NCI-H128 (cell line): ENCODE measurements around the gene DSCAML1.
A peak's percentile ranks its signal among the peaks of the same experiment; 100 is the strongest.
"Not testable (repeated sequence)": the region's sequence is repeated elsewhere in the genome, so short reads cannot be mapped to it uniquely, and the experiment has no call there.

Experiments used
- DNase-seq: peaks from one replicate; lab custom pipeline; 2025; ENCODE audit not compliant: unreplicated experiment; lab: John Stamatoyannopoulos, UW

The DSCAML1 gene

GRCh38 chr11:117458275-117459122 lies 338.5 kb downstream of the DSCAML1 start:
- no peak for DNase-seq

GRCh38 chr11:117457835-117458234 lies 339.2 kb downstream of the DSCAML1 start:
- no peak for DNase-seq

GRCh38 chr11:117457031-117457785 lies 339.8 kb downstream of the DSCAML1 start:
- DNase-seq: peak; percentile 10

GRCh38 chr11:117456721-117457029 lies 340.3 kb downstream of the DSCAML1 start:
- DNase-seq: not testable (repeated sequence)

- DNase-seq: no peak
Observed at GRCh38 chr11:117456027-117456720, 340.8 kb downstream of the DSCAML1 start.

- no peak for DNase-seq
Observed at GRCh38 chr11:117454564-117454917, 342.5 kb downstream of the DSCAML1 start.

GRCh38 chr11:117453886-117454563 lies 343.0 kb downstream of the DSCAML1 start:
- no peak for DNase-seq

- DNase-seq: no peak
Observed at GRCh38 chr11:117449111-117449693, 347.8 kb downstream of the DSCAML1 start.

- no peak for DNase-seq
Observed at GRCh38 chr11:117444711-117445658, 352.0 kb downstream of the DSCAML1 start.

GRCh38 chr11:117444256-117444655 lies 352.8 kb downstream of the DSCAML1 start:
- DNase-seq: no peak

GRCh38 chr11:117443266-117444186 lies 353.5 kb downstream of the DSCAML1 start:
- DNase-seq: no peak

GRCh38 chr11:117442869-117443239 lies 354.2 kb downstream of the DSCAML1 start:
- no peak for DNase-seq

- DNase-seq: no peak
Observed at GRCh38 chr11:117442049-117442868, 354.8 kb downstream of the DSCAML1 start.

GRCh38 chr11:117441146-117441975 lies 355.7 kb downstream of the DSCAML1 start:
- DNase-seq: no peak

GRCh38 chr11:117440258-117440657 lies 356.8 kb downstream of the DSCAML1 start:
- no peak for DNase-seq

- DNase-seq: no peak
Observed at GRCh38 chr11:117439256-117439655, 357.8 kb downstream of the DSCAML1 start.

- DNase-seq: no peak
Observed at GRCh38 chr11:117438371-117439000, 358.5 kb downstream of the DSCAML1 start.
